Measurements from ENCODE around the gene SULT4A1.

SULT4A1 gene

DNA sequence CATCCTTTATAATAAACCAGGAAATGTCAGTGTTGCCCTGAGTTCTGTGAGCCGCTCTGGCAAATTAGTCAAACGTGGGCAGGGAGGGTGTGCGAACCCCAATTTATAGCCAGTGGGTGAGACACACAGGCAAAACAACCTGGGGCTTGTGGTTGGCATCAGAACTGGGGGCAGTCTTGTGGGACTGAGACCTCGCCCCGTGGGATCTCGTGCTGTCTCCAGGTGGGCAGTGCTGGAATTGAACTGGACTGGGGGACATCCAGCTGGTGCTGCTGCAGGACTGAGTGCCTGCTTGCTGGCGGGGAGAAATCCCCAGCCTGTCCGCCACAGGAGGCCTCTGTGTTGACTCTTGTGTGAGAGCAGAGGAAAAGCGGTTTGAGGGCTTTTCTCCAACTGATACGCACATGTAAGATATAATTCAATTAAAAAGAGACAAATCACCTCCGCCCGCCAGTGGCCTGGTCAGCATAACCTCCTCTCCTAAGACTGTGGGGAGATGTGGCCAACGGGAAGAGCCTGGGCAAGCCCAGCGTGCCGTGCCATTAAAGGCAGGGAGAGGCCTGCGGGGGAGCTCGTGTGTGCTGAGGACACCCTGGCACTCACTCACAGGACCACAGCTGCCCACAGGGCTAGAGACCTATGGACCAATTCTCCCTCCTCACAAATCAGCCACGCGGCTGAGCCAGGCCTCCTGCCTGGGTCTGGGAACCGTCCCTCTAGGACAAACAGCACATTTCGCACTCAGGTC lies 18.4 kb downstream of the SULT4A1 start:
- DNase-seq: no peak
- Histone ChIP-seq H3K4me1 (ENCODE audit: insufficient read depth, low read length) (no peaks in the 10 kb centered on the region), H4K20me1 (ENCODE audit: insufficient read depth, low read length) (peaks cover 5% of the 10 kb centered on the region; the same call in 1 of the 2 replicates), H3K27me3 (ENCODE audit: insufficient read depth, low read length, poor library complexity) (no peaks in the 10 kb centered on the region), H3K79me2 (ENCODE audit: insufficient read depth, low read length) (no peaks in the 10 kb centered on the region), H3K27ac (ENCODE audit: low read length) (no peak overlapping the region), H3K9ac (ENCODE audit: low read depth, low read length) (no peak overlapping the region), H3K4me3 (ENCODE audit: low read depth in 1 of 2, low read length in 2 of 2) (no peak overlapping the region), H3K4me2 (ENCODE audit: insufficient read depth, low read length) (no peak overlapping the region), H3K36me3 (ENCODE audit: insufficient read depth, low read length) (no peaks in the 10 kb centered on the region), H3K9me3 (ENCODE audit: insufficient read depth, low read length, severe bottlenecking) (no peaks in the 10 kb centered on the region), H2AFZ (ENCODE audit: low read depth, low read length) (no peak overlapping the region)
- TF ChIP-seq, protein P1, sequence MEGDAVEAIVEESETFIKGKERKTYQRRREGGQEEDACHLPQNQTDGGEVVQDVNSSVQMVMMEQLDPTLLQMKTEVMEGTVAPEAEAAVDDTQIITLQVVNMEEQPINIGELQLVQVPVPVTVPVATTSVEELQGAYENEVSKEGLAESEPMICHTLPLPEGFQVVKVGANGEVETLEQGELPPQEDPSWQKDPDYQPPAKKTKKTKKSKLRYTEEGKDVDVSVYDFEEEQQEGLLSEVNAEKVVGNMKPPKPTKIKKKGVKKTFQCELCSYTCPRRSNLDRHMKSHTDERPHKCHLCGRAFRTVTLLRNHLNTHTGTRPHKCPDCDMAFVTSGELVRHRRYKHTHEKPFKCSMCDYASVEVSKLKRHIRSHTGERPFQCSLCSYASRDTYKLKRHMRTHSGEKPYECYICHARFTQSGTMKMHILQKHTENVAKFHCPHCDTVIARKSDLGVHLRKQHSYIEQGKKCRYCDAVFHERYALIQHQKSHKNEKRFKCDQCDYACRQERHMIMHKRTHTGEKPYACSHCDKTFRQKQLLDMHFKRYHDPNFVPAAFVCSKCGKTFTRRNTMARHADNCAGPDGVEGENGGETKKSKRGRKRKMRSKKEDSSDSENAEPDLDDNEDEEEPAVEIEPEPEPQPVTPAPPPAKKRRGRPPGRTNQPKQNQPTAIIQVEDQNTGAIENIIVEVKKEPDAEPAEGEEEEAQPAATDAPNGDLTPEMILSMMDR (IDR thresholded peaks at IDR 0.05; ENCODE audit: borderline replicate concordance, extremely low read depth, low read length, poor library complexity, severe bottlenecking): no peak
- no peak for TF ChIP-seq EZH2 (IDR thresholded peaks at IDR 0.05; ENCODE audit: borderline replicate concordance, low read depth, low read length, severe bottlenecking)
- ATAC-seq (ENCODE audit: insufficient read depth, low read depth): no peak

DNA sequence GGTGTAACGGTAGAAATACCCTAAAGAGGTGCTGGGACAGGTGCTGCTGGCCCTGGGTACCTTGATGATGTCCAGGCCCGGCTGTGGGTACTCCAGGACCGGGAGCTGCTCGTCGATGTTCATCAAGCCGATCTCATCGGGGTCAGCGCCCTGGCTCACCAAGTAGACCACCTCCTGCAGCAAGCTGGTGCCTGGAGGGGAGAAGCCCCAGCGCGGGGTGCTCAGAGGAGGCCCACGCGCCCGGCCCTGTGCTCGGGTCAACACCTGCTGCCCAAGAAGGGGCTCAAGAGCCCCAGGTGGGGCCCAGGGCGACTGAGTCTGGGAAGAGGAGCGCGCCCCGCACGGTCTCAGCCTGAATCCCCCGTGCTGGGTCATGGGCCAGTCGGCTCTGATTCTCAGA lies 20.6 kb downstream of the SULT4A1 start:
- TF ChIP-seq, protein P1 (IDR thresholded peaks at IDR 0.05; ENCODE audit: borderline replicate concordance, extremely low read depth, low read length, poor library complexity, severe bottlenecking): no peak
- no peak for TF ChIP-seq EZH2 (IDR thresholded peaks at IDR 0.05; ENCODE audit: borderline replicate concordance, low read depth, low read length, severe bottlenecking)
- ATAC-seq (ENCODE audit: insufficient read depth, low read depth): no peak
- Histone ChIP-seq H3K4me2 (ENCODE audit: insufficient read depth, low read length) (no peak overlapping the region), H4K20me1 (ENCODE audit: insufficient read depth, low read length) (no peaks in the 10 kb centered on the region), H3K9ac (ENCODE audit: low read depth, low read length) (no peak overlapping the region), H3K4me1 (ENCODE audit: insufficient read depth, low read length) (no peaks in the 10 kb centered on the region), H3K79me2 (ENCODE audit: insufficient read depth, low read length) (no peaks in the 10 kb centered on the region), H3K9me3 (ENCODE audit: insufficient read depth, low read length, severe bottlenecking) (no peaks in the 10 kb centered on the region), H3K36me3 (ENCODE audit: insufficient read depth, low read length) (no peaks in the 10 kb centered on the region), H3K27ac (ENCODE audit: low read length) (no peak overlapping the region), H3K4me3 (ENCODE audit: low read depth in 1 of 2, low read length in 2 of 2) (no peak overlapping the region), H3K27me3 (ENCODE audit: insufficient read depth, low read length, poor library complexity) (no peaks in the 10 kb centered on the region), H2AFZ (ENCODE audit: low read depth, low read length) (no peak overlapping the region)
- DNase-seq: no peak

DNA sequence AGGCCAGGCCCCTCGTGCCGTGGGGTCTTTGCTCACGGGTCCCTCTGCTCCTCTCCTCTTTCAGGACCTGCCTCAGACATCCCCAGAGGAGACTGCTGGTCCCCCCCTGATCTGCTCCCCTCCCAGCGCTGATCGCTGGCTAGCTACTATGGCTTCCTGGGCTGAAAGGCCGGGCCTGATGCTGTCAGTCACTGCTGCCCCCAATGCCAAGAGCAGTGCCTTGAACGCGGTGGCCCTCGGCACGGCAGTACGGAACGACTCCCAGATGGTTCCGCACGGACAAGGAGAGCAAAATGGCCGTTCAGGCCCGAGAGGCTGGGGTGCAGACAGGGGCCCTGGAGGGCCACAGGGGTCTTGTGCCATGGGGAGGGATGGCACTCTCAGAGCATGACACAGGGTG lies 21.5 kb downstream of the SULT4A1 start:
- DNase-seq (no peak), ATAC-seq (ENCODE audit: insufficient read depth, low read depth) (no peak)
- Histone ChIP-seq H3K27ac (ENCODE audit: low read length) (no peak overlapping the region), H3K9ac (ENCODE audit: low read depth, low read length) (no peak overlapping the region), H3K79me2 (ENCODE audit: insufficient read depth, low read length) (no peaks in the 10 kb centered on the region), H4K20me1 (ENCODE audit: insufficient read depth, low read length) (no peaks in the 10 kb centered on the region), H2AFZ (ENCODE audit: low read depth, low read length) (no peak overlapping the region), H3K4me3 (ENCODE audit: low read depth in 1 of 2, low read length in 2 of 2) (no peak overlapping the region), H3K4me1 (ENCODE audit: insufficient read depth, low read length) (no peaks in the 10 kb centered on the region), H3K27me3 (ENCODE audit: insufficient read depth, low read length, poor library complexity) (no peaks in the 10 kb centered on the region), H3K9me3 (ENCODE audit: insufficient read depth, low read length, severe bottlenecking) (no peaks in the 10 kb centered on the region), H3K36me3 (ENCODE audit: insufficient read depth, low read length) (no peaks in the 10 kb centered on the region), H3K4me2 (ENCODE audit: insufficient read depth, low read length) (no peak overlapping the region)
- TF ChIP-seq, protein P1 (IDR thresholded peaks at IDR 0.05; ENCODE audit: borderline replicate concordance, extremely low read depth, low read length, poor library complexity, severe bottlenecking): no peak
- no peak for TF ChIP-seq EZH2 (IDR thresholded peaks at IDR 0.05; ENCODE audit: borderline replicate concordance, low read depth, low read length, severe bottlenecking)

All from DND-41 (cell line).